ENCODE data around the gene UBE2F. TPM values are rescaled to one million over a fixed set of nuclear protein-coding genes. Genes with fewer than 3 reads are reported as not detected.
A peak's percentile ranks its signal among the peaks of the same experiment; 100 is the strongest.

The UBE2F gene
- total and polyA plus RNA-seq, 2 of the 13 experiments (the other 11 are each of a cell fraction or from before 2014, with no cell fraction given), result 35.4 to 73.1 TPM

- TF ChIP-seq SKIL (CRISPR knock-in tag; IDR thresholded peaks at IDR 0.05; ENCODE audit: borderline replicate concordance) (peak; percentile 37; the same call in 1 of the 2 replicates), HNRNPUL1 (IDR thresholded peaks at IDR 0.05; ENCODE audit: low read depth, low read length) (no peak), ZNF556 (CRISPR knock-in tag; IDR thresholded peaks at IDR 0.05; ENCODE audit: borderline replicate concordance) (no peak), IKZF4 (CRISPR knock-in tag; IDR thresholded peaks at IDR 0.05; ENCODE audit: borderline replicate concordance, low read depth, not compliant biosample characterization) (no peak), HHEX (CRISPR knock-in tag; IDR thresholded peaks at IDR 0.05) (no peak), ZNF652 (CRISPR knock-in tag; IDR thresholded peaks at IDR 0.05; ENCODE audit: borderline replicate concordance, low read depth) (no peak), ZNF101 (CRISPR knock-in tag; IDR thresholded peaks at IDR 0.05; ENCODE audit: borderline replicate concordance, low read depth) (no peak), ZBTB40 (IDR thresholded peaks at IDR 0.05) (no peak), ZBTB40 (CRISPR knock-in tag; IDR thresholded peaks at IDR 0.05) (peak; percentile 57; the same call in 1 of the 2 replicates), SP1 (IDR thresholded peaks at IDR 0.05) (no peak), SP1 (CRISPR knock-in tag; IDR thresholded peaks at IDR 0.05) (no peak), ZNF569 (CRISPR knock-in tag; IDR thresholded peaks at IDR 0.05; ENCODE audit: borderline replicate concordance) (no peak), ZNF891 (CRISPR knock-in tag; IDR thresholded peaks at IDR 0.05) (no peak), ZSCAN25 (CRISPR knock-in tag; IDR thresholded peaks at IDR 0.05) (no peak), ZNF501 (CRISPR knock-in tag; IDR thresholded peaks at IDR 0.05) (no peak), ARID2 (CRISPR knock-in tag; IDR thresholded peaks at IDR 0.05; ENCODE audit: borderline replicate concordance) (no peak), ZBTB33 (CRISPR knock-in tag; IDR thresholded peaks at IDR 0.05) (no peak), ZNF720 (CRISPR knock-in tag; IDR thresholded peaks at IDR 0.05) (no peak)
Measured at GRCh38 chr2:237961637-237962036, 5.2 kb upstream of the UBE2F start (continued).
